Putamen (tissue), 1 donor: Measurements from ENCODE around the gene FUOM.

Experiments used
- DNase-seq: peaks from one replicate; pipeline ENCODE4 v3.0.0-alpha.2; 2016; ENCODE audit warnings: low spot score

The FUOM gene

DNA sequence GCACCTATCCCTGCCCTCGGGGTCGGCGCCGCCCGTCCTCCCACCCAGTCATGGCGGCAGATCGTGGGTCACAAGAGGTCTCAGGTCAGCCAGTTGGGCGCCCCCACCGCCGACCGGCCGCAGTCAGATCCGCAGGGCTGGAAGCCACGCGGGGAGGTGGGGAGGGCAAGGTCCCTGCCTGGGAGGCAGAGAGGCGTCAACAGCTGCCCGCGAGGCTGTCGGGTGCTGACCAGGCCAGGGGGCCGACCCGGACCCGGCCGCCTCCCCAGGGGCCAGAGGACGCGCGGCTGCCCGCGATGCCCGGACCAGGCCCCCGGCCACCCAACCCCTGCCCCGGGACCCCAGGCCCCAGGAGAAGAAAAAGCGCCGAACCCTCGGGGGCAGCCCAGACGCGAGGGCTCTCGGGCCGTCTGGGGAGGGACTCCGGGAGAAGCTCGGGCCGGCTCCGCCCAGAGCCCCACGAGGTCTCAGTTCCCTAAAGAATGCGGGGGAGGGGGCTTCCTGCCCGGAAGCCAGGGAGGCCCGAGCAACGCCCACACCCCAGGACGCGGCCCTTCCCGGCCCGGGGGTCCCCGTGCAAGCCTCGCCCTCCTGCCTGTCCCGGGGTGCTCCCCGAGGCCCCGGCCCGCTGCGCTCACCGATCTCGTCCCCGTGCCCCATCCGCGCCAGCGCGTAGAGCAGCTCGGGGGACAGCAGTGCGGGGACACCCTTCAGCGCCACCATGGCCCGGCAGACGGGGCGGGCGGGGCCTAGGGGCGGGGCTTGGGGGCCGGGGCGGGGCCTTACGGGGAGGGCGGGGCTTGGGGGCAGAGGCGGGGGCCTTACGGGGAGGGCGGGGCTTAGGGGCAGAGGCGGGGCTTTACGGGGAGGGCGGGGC, at the start of gene FUOM:
Gene FUOM (minus strand): TSS at position 735 of the 877 bp plus-strand sequence. CDS start 12 bp downstream, at position 723.
- no peak for DNase-seq

GRCh38 chr10:133405844-133406527, 48.2 kb upstream of the FUOM start:
- DNase-seq: no peak

GRCh38 chr10:133405272-133405671, 47.5 kb upstream of the FUOM start:
- no peak for DNase-seq

DNA sequence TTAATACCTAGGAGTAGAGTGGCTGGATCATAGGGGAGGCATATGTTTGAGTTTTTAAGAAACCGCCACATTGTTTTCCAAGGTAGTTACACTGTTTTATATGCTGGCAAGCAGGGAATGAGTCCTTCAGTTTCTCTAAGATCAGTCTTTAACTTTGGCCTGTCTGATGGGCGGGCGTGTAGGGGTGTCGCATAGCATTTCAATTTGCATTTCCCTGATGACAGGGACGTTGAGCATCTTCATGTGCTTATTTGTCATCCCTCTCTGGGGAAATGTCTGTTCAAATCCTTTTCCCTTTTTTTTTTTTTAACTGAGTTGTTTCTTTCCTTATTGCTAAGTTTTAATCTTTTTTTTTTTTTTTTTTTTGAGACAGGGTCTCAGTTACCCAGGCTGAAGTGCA, 46.0 kb upstream of the FUOM start:
- no peak for DNase-seq

DNA sequence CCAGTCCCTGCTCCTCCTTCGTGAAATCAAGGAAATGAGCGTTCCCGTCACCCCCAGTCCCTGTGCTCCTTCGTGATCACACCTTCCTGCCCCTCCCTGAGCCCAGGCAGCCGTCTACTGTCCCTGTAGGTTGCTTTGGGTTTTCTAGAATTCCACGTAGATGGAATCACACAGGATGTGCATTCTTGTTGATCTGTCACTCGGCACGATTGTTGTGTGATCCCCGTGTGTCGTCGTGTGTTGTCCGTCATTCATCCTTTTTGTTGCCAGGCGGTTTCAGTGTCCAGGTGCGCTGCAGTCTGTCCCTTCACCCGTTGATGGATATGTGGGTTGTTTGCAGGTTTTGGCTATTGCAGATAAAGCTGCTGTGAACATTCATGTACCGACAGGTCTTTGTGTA, 45.5 kb upstream of the FUOM start:
- no peak for DNase-seq

DNA sequence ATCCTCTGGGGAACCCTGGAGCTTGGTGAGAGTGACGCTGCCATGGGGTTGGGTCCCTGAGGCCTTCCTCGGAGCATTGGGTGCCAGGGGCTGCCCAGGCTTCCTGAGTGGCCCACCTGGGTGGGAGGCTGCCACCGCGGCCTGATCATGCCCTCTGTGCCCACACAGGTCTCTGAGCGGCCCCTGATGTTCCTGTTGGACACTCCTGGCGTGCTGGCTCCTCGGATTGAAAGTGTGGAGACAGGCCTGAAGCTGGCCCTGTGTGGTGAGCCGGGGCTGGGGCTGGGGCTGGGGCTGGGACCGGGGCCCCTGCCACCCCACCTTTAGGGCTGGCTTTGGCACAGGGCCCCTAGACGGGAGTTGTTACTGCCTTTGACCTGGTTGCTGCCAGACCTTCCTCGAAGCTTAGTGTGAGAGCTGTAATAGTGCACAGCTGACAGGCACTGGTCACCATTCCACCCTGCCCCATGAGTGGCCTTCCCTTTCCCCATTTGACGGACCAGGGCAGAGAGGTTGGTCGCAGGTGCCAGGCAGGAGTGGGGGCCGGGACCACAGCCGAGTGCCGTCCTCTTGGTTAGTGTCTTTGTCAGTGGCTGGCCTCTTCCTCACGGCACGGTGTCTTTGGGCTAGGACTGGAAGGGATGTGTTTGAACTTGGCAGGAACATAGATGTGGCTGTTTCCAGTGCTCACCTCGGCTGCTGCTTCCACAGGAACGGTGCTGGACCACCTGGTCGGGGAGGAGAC, 44.3 kb upstream of the FUOM start:
- no peak for DNase-seq

GRCh38 chr10:133401500-133401899, 43.7 kb upstream of the FUOM start:
- no peak for DNase-seq

DNA sequence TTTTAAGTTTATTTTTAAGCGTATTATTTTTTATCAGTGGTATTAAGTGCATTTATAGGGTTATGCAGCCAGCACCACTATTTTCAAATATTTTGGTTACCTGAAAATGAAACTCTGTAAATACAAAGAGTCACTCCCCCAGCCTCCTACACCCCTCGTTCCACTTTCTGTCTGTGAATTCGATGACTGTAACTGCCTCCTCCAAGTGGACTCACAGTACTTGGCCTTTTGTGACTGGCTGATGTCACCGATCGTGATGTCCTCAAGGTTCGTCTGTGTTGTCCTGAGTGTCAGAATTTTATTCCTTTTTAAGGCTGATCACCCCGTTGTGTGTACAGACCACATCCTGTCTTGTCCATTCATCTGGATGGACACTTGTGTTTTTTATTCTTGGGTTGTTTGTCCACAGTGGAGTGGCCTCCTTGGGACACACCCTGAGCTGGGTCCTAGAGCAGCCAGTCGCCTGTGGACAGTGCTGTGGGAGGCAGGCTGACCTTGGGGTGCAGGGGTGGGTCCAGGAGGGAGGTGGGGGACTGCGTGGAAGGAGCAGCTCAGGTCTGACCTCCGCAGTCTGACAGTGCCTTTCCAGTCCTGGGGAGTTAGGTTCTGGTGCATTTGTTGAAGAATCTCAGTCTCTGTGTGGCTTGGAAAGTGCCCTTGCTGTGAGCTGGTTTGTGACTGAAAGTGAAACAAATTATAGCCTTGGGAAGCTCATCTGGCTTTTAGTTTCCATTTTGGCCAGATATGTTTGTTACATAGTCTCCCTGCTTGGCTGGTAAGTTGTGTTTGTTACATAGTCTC, 43.0 kb upstream of the FUOM start:
- no peak for DNase-seq

DNA sequence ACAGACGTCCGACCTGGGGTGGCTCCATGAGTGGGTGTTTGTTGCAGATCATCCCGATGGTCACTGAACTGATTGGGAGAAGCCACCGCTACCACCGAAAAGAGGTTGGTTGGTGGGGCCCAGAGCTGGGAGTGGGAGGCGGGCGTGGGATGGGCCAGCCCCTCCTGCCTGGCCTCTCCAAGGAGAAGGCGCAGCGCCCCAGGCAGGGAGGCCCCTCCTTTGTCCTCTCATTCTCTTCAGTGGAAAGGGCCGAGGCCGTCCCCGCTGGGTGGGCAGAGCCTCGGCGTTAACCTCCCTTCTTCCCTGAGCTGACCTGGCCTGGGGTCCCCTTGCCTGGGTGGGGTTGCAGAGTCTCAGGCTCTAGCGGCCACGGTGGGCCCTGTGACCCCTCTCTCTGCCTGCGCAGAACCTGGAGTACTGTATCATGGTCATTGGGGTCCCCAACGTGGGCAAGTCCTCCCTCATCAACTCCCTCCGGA, 41.3 kb upstream of the FUOM start:
- no peak for DNase-seq

GRCh38 chr10:133397938-133398337, 40.1 kb upstream of the FUOM start:
- no peak for DNase-seq

GRCh38 chr10:133396035-133396624, 38.3 kb upstream of the FUOM start:
- no peak for DNase-seq

DNA sequence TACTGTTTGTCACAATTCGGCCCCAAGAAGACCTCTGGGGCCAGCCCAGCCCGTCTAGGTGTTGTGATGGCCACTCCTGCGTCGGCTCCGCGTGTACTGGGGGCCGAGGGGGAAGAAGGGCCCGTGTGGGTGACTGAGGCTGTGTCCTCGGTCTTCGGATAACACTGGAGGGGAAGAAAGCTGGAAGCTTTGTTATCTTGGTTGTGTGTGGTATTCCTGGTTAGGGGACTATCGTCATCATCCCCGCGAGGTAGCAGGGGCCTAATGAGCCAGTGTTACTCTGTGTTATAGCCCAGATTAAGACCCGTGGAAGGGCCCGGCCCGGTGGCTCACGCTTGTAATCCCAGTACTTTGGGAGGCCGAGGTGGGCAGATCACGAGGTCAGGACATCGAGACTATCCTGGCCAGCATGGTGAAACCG, 37.0 kb upstream of the FUOM start:
- no peak for DNase-seq

- peak; percentile 95 for DNase-seq
Observed at GRCh38 chr10:133394064-133394663, 36.3 kb upstream of the FUOM start, which contains the start of gene MTG1. MTG1 (plus strand) TSS chr10:133394157; CDS start chr10:133394221, 64 bp downstream.

DNA sequence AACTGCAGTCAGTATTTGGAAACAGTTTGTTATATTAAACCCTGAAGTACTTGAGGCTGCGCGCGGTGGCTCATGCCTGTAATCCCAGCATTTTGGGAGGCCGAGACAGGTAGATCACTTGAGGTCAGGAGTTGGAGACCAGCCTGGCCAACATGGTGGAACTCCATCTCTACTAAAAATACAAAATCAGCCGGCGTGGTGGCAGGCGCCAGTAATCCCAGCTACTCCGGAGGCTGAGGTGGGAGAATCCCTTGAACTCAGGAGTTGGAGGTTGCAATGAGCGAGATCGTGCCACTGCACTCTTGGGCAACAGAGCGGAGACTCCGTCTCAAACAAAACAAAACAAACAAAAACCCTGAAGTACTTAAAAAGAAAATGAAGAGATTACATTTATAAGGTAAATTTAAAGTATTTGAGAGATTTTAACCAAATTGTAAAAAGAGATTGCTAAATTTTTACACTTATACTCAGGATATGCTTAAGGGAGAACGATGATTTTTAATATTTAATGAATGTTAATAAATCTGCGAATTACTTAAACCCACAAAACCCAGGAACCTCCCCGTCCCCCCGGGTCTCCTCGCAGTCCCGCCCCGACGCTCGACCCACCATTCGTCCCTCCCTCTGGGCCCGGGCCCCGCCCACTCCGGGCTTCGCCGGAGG, 35.7 kb upstream of the FUOM start:
- DNase-seq: no peak

DNA sequence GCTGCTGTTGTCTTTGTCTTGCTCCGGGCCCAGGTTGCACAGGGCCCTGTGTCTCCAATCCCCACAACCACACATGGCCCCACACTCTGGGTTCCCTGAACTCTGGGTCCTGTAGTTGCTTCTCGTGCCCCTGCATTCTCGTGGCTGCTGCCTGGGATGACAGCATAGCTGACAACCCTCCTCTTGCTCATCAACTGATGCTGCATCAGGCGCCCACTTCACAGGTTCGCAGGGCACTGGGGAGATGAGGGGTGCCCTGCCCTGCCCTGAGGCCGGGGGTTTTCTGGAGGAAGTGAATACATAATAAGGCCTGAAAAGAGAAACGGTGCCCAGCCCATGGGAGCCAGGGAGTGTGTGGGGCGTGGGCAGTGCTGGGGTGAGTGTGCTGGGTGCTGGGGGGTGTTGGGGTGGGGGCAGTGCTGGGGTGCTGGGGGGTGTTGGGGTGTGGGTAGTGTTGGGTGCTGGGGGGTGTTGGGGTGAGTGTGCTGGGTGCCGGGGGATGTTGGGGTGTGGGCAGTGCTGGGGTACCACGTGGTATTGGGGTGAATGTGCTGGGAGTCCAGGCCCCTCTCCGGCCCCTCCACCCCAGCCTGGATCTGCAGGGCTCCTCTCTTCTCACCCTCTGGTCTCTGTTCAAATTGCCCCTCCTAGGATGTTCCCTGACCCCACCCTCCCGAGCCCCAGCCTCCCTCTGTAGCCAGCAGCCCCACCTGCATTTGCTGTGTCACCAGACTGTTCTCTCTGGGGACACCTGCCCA, 34.1 kb upstream of the FUOM start:
- no peak for DNase-seq

DNA sequence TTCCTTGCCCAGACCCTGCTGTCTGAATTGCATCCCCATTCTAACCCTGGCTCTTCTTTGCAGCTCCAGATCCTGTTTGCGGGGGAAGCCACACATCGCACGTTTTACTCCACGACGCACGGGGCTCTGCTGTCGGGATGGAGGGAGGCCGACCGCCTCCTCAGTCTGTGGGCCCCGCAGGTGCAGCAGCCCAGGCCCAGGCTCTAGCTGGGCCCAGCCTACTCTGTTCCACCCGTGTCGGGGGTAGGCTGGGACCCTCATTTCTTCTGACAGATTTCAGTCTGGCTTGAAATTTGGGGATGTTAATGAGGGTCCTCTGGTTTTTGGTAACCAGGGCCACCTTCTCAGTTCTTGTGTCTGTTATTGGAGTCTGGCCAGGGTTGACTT, 33.4 kb upstream of the FUOM start:
- no peak for DNase-seq

GRCh38 chr10:133390597-133391248, 32.9 kb upstream of the FUOM start:
- DNase-seq: no peak

- DNase-seq: no peak
Observed at GRCh38 chr10:133388973-133389818, 31.4 kb upstream of the FUOM start.
